ENCODE measurements around the gene FNDC10. TPM values are rescaled to one million over a fixed set of nuclear protein-coding genes. Genes with fewer than 3 reads are reported as not detected.

The FNDC10 gene
- total RNA-seq, 1 donor from 2014 or later = 7.4 TPM

DNA sequence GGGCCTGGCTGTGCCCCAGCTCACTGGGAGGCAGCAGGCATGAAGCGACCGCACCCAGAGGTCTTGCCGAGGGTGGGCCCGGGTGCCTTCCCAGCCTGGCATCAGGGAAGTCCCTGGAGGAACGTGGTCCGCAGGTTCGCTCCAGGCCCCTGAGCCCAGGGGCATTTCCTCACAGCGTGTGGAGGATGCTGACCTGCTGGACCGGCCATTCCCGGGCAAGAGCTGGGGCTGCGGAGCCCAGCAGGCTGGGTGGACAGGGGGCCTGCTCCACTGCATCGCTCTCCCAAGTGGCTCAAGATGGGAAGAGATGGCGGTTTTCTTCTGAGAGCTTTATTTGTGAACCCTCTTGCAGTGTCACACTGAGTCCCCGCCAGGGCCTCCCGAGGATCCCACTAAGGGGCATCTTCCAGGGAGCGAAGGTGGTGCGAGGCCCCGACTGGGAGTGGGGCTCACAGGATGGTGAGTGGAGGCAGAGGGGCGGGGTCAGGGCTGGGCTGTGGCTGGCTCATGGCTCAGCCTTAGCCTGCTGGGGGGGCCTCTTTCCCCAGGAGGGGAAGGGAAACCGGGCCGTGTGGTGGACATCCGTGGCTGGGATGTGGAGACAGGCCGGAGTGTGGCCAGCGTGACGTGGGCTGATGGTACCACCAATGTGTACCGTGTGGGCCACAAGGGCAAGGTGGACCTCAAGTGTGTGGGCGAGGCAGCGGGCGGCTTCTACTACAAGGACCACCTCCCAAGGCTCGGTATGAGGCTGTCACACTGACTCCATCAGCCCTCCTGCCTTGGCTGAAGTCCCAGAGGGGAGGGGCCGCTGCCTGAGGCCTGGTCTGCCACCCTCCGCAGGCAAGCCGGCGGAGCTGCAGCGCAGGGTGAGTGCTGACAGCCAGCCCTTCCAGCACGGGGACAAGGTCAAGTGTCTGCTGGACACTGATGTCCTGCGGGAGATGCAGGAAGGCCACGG lies 24.8 kb upstream of the FNDC10 start:
- no peak for FAIRE-seq
- no peaks in the 10 kb centered on the region for H3K9me3 Mint-ChIP-seq (ENCODE audit: unreplicated experiment)

DNA sequence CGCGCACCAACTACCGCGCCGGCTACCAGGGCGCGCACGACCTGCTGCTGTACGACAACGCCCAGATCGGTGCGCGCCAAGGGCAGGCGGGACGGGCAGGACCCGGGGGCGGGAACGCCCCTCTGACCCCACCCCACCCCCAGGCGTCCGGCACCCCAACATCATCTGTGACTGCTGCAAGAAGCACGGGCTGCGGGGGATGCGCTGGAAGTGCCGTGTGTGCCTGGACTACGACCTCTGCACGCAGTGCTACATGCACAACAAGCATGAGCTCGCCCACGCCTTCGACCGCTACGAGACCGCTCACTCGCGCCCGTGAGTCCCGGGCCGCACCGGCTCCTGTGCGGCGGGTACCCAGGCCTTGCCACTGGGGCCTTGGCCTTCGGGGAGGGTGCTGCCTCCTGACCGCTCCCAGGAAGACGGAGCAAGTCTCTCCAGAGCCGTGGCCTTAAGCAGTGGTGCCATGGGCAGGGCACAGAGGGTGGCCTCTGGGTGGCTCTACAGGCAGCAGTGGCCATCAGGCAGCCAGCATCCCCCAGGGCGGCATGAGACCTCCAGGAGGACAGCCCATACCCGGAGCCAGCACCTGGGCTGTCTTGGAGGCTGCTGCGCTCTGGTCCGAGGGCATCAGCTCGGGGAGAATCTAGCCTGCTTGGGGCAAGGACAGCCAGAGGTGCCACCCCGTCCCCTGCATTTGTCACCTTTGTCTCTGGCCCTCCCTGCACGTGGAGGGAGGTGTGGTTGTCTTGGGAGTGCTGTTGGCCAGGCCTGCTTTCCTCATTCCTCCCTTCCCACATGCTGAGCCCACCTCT lies 23.9 kb upstream of the FNDC10 start:
- H3K4me2 ChIP-seq (ENCODE audit: low read length) = no peak overlapping the region
- H2AFZ ChIP-seq (ENCODE audit: low read depth, low read length) = no peak overlapping the region
- no peak for TF ChIP-seq EZH2 (IDR thresholded peaks at IDR 0.05; ENCODE audit: insufficient read depth, low read length)
- TF ChIP-seq, protein P1, sequence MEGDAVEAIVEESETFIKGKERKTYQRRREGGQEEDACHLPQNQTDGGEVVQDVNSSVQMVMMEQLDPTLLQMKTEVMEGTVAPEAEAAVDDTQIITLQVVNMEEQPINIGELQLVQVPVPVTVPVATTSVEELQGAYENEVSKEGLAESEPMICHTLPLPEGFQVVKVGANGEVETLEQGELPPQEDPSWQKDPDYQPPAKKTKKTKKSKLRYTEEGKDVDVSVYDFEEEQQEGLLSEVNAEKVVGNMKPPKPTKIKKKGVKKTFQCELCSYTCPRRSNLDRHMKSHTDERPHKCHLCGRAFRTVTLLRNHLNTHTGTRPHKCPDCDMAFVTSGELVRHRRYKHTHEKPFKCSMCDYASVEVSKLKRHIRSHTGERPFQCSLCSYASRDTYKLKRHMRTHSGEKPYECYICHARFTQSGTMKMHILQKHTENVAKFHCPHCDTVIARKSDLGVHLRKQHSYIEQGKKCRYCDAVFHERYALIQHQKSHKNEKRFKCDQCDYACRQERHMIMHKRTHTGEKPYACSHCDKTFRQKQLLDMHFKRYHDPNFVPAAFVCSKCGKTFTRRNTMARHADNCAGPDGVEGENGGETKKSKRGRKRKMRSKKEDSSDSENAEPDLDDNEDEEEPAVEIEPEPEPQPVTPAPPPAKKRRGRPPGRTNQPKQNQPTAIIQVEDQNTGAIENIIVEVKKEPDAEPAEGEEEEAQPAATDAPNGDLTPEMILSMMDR (IDR thresholded peaks at IDR 0.05; ENCODE audit: insufficient read depth, low read depth, low read length) = no peak
- Mint-ChIP-seq H3K9me3 (ENCODE audit: unreplicated experiment) (no peaks in the 10 kb centered on the region), H3K4me1 (ENCODE audit: low read depth, unreplicated experiment) (peaks cover 8% of the 10 kb centered on the region), H3K36me3 (ENCODE audit: low read depth, unreplicated experiment) (no peaks in the 10 kb centered on the region), H3K27ac (ENCODE audit: unreplicated experiment) (no peak overlapping the region), H3K4me3 (ENCODE audit: unreplicated experiment) (no peak overlapping the region), H3K27me3 (ENCODE audit: low read depth, unreplicated experiment) (no peaks in the 10 kb centered on the region)
- no peaks in the 10 kb centered on the region for H3K9me3 ChIP-seq (ENCODE audit: insufficient read depth, low read depth, low read length)
- no peaks in the 10 kb centered on the region for H3K27me3 ChIP-seq (ENCODE audit: insufficient read depth, low read length)
- H3K9ac ChIP-seq (ENCODE audit: low read length) = no peak overlapping the region
- no peak overlapping the region for H3K4me3 ChIP-seq (ENCODE audit: insufficient read depth, low read depth, low read length)
- no peaks in the 10 kb centered on the region for H3K36me3 ChIP-seq (ENCODE audit: insufficient read depth, low read length)
- H3K79me2 ChIP-seq (ENCODE audit: insufficient read depth, low read length) = no peaks in the 10 kb centered on the region
- H3K4me1 ChIP-seq (ENCODE audit: insufficient read depth, low read length) = peaks cover 9% of the 10 kb centered on the region
- FAIRE-seq (no peak), DNase-seq (ENCODE audit: low read depth) (no peak)
- H4K20me1 ChIP-seq (ENCODE audit: insufficient read depth, low read length) = peaks cover 45% of the 10 kb centered on the region
- H3K27ac ChIP-seq (ENCODE audit: low read depth, low read length) = no peak overlapping the region

More for the DNA sequence above, 24.8 kb upstream of the FNDC10 start:
- Histone ChIP-seq H4K20me1 (ENCODE audit: insufficient read depth, low read length) (peaks cover 38% of the 10 kb centered on the region), H2AFZ (ENCODE audit: low read depth, low read length) (no peak overlapping the region), H3K4me3 (ENCODE audit: insufficient read depth, low read depth, low read length) (no peak overlapping the region), H3K4me1 (ENCODE audit: insufficient read depth, low read length) (peaks cover 9% of the 10 kb centered on the region), H3K9ac (ENCODE audit: low read length) (no peak overlapping the region), H3K79me2 (ENCODE audit: insufficient read depth, low read length) (no peaks in the 10 kb centered on the region), H3K36me3 (ENCODE audit: insufficient read depth, low read length) (no peaks in the 10 kb centered on the region), H3K27me3 (ENCODE audit: insufficient read depth, low read length) (no peaks in the 10 kb centered on the region), H3K27ac (ENCODE audit: low read depth, low read length) (no peak overlapping the region), H3K9me3 (ENCODE audit: insufficient read depth, low read depth, low read length) (no peaks in the 10 kb centered on the region), H3K4me2 (ENCODE audit: low read length) (no peak overlapping the region)
- Mint-ChIP-seq H3K27me3 (ENCODE audit: low read depth, unreplicated experiment) (no peaks in the 10 kb centered on the region), H3K36me3 (ENCODE audit: low read depth, unreplicated experiment) (no peaks in the 10 kb centered on the region), H3K27ac (ENCODE audit: unreplicated experiment) (no peak overlapping the region), H3K4me3 (ENCODE audit: unreplicated experiment) (no peak overlapping the region), H3K4me1 (ENCODE audit: low read depth, unreplicated experiment) (peaks cover 8% of the 10 kb centered on the region)
- TF ChIP-seq, protein P1 (IDR thresholded peaks at IDR 0.05; ENCODE audit: insufficient read depth, low read depth, low read length) = no peak
- no peak for TF ChIP-seq EZH2 (IDR thresholded peaks at IDR 0.05; ENCODE audit: insufficient read depth, low read length)
- DNase-seq (ENCODE audit: low read depth) = no peak
